GM13976 (cell line): ENCODE measurements around the gene ZSCAN32.
A peak's percentile ranks its signal among the peaks of the same experiment; 100 is the strongest.

Source experiments
- DNase-seq: peaks from one replicate; pipeline ENCODE4 v3.0.0; 2012; ENCODE audit warnings: low spot score
- CTCF ChIP-seq: IDR thresholded peaks from 2 replicates; pipeline ENCODE4 v1.5.1; 2012; ENCODE audit warnings: borderline replicate concordance, mild to moderate bottlenecking; ENCODE audit not compliant: insufficient read depth; ENCODE audit errors: extremely low read depth, missing control alignments, control extremely low read depth
- in situ Hi-C: fragments of 300-500 bp; cut with MboI; formaldehyde crosslinking; loops from one replicate; pipeline ENCODE4 v1.12.0; 2022; ENCODE audit warnings: low sequenced_read_pairs, mixed read lengths, inconsistent platforms; ENCODE audit not compliant: unreplicated experiment

Gene ZSCAN32

GRCh38 chr16:3413730-3414379 lies 13.1 kb upstream of the ZSCAN32 start:
- no peak for TF ChIP-seq CTCF
- DNase-seq = no peak
- in situ Hi-C loops = no loop called here

GRCh38 chr16:3408561-3409197 lies 7.9 kb upstream of the ZSCAN32 start:
- in situ Hi-C loops = no loop called here
- no peak for TF ChIP-seq CTCF
- DNase-seq = no peak

- DNase-seq = peak; percentile 37
- in situ Hi-C loops = no loop called here
These were observed 1.1 kb upstream of the ZSCAN32 start for GRCh38 chr16:3401719-3402397.

GRCh38 chr16:3400446-3400778 lies 392 bp downstream of the ZSCAN32 start:
- DNase-seq = no peak
- TF ChIP-seq CTCF = no peak
- in situ Hi-C loops = no loop called here

More at GRCh38 chr16:3401719-3402397, 1.1 kb upstream of the ZSCAN32 start:
- TF ChIP-seq CTCF = no peak

GRCh38 chr16:3389663-3390338 lies 11.0 kb downstream of the ZSCAN32 start:
- no peak for DNase-seq
- TF ChIP-seq CTCF = no peak
- in situ Hi-C loops = no loop called here

GRCh38 chr16:3388325-3388724 lies 12.5 kb downstream of the ZSCAN32 start:
- DNase-seq = no peak
- in situ Hi-C loops = no loop called here
- no peak for TF ChIP-seq CTCF
